Activated CD4-positive, alpha-beta T cell treated with anti-CD3 and anti-CD28 coated beads for 4 hours (primary cell): Measurements from ENCODE around the gene MRGPRG.
"Not testable (repeated sequence)": the region's sequence is repeated elsewhere in the genome, so short reads cannot be mapped to it uniquely, and the experiment has no call there.

Experiments
- DNase-seq, 2 donors: peaks; one replicate each; pipeline ENCODE4 v3.0.0-alpha.2; 2020

Gene MRGPRG, protein sequence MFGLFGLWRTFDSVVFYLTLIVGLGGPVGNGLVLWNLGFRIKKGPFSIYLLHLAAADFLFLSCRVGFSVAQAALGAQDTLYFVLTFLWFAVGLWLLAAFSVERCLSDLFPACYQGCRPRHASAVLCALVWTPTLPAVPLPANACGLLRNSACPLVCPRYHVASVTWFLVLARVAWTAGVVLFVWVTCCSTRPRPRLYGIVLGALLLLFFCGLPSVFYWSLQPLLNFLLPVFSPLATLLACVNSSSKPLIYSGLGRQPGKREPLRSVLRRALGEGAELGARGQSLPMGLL

DNA sequence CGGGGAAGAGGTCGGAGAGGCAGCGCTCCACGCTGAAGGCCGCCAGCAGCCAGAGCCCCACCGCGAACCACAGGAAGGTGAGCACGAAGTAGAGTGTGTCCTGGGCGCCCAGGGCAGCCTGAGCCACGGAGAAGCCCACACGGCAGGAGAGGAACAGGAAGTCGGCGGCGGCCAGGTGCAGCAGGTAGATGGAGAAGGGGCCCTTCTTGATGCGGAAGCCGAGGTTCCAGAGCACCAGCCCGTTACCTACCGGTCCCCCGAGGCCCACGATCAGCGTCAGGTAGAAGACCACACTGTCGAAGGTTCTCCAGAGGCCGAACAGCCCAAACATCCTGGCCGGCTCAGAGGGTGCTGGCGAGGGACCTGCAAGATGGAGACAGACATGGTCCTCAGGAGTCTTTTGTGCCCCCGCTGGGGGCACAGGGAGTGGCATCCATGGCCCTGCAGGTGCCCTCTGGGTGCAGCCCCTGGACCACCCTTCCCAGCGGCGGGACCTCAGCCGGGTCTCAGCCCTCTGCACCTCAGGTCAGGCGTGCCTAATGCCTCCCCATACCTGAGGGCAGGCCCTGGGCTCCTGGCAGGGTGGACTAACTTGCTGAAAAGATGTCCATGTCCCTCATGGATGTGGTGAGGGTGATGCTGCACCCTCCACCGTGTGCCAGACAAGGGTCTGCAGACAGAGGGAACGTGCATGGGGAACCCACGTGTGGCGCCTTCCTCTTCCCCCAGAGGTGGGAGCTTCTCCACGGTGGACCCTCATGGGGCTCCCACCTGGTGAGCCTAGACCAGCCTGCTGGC lies at the start of gene MRGPRG:
Gene MRGPRG (minus strand): TSS at position 331 of the 798 bp plus-strand sequence. CDS start 0 bp downstream, at position 331.
- DNase-seq, result no peak

DNA sequence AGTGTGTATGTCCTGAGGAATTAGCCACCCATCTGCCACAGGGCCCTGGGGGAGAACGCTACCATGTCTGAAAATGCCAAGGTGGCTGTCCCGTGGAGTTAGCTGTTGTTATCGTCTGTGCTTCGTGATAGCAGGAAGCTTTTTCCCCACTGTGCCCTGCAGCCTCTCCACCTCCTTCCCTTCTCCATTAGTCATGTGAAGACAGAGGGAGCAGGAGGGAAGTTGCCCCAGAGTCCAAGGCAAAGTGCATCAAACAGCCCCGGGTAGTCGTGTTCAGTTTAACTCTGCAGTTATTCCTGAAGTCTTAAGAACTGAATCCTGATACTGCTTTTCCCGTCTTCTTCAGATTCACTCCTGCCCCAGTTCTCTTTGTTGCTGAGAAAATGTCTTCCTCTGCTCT lies 43.9 kb upstream of the MRGPRG start:
- DNase-seq, result not testable (repeated sequence)

GRCh38 chr11:3261831-3262230 lies 43.2 kb upstream of the MRGPRG start:
- not testable (repeated sequence) for DNase-seq

- DNase-seq, result not testable (repeated sequence)
These were observed 38.9 kb upstream of the MRGPRG start for GRCh38 chr11:3257509-3257908.

GRCh38 chr11:3255241-3255640 lies 36.6 kb upstream of the MRGPRG start:
- DNase-seq, result not testable (repeated sequence)

- DNase-seq, result not testable (repeated sequence)
These were observed 36.2 kb upstream of the MRGPRG start for GRCh38 chr11:3254773-3255172.

- no peak for DNase-seq
These were observed 26.5 kb upstream of the MRGPRG start for GRCh38 chr11:3245071-3245470.

GRCh38 chr11:3243880-3244279 lies 25.3 kb upstream of the MRGPRG start:
- no peak for DNase-seq

DNA sequence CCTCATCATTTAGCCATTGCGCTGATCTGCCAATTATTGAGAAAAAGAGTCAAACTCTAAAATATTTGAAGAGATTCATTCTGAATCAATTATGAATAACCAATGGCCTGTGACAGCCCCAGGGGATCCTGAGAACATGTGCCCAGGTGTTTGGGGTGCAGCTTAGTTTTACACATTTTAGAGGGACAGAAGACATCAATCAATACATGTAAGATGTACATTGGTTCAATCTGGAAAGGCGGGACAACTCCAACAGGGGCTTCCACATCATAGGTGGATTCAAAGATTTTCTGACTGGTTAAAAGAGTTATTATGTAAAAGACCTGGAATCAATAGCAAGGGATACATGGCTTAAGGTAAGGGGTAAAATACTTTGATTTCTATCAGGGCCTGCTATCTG lies 18.5 kb upstream of the MRGPRG start:
- DNase-seq, result no peak

- DNase-seq, result no peak
These were observed 16.2 kb upstream of the MRGPRG start for GRCh38 chr11:3234846-3235245.

DNA sequence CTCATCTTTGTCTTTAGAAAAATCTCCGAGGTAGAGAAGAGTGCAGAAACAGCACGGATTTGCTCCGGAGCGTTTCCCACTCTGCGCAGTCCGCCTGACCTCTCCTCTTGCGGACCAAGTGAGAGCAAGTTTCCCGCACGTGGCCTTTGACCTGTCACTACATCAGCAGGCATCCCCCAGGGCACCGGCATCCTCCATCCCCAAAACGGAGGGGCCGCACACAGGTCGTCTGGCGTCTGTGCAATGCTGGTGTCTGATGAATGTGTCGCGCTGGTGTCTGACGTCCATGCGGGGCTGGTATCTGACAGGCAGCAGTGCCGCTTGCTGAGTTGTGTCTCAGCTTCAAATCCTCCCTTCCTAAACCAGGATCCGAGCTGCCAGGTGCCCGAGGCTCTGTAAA lies 14.3 kb upstream of the MRGPRG start:
- DNase-seq, result no peak

DNA sequence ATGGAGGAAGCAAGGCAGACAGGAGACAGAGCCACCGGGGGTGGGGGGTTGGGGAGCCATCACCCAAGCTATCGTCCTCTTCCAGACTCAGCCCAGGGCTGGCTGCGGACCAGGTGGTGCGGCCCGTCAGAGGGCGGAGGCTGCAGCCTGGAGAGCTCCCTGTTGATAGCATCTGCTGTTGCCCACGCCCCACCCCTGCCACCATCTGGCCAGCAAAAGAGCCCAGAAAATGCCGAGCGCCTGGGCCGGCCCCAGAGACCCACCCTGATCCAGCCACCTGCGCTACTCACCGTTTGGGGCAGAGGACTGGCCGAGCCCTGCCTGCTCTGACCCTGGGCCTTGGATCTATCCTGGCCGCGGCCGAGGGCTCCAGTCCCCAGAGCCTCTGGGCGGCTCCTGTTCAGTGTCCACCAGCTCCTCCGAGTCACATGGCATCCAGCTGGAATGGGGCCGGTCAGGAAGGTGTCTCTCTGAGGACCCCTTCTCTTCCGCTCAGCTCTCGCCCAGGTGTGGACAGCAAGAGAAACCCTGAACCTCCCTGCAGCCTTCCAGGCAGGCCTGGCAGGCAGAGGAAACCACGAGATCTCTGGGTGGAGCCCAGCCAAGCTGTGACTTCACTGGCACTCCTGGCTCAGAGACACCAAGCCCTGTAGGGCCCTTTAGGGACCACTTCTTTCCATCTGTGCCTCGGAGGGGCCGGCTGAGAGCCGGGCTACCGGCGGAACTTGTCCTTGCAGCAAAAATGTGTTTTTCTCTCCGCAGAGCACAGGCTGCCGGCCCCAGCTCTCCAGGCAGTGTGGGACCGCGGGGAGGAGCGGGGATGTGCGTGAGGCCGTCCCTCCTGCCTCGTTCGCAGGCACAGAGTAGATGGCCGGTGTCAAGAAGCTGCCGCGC lies 13.5 kb upstream of the MRGPRG start, which contains the start of gene MRGPRE:
Gene MRGPRE (minus strand): TSS at position 567 of the 894 bp plus-strand sequence. CDS start 3,618 bp downstream, outside the sequence.
- no peak for DNase-seq

GRCh38 chr11:3231550-3231850 lies 12.9 kb upstream of the MRGPRG start:
- no peak for DNase-seq

GRCh38 chr11:3230636-3231549 lies 12.3 kb upstream of the MRGPRG start:
- no peak for DNase-seq

DNA sequence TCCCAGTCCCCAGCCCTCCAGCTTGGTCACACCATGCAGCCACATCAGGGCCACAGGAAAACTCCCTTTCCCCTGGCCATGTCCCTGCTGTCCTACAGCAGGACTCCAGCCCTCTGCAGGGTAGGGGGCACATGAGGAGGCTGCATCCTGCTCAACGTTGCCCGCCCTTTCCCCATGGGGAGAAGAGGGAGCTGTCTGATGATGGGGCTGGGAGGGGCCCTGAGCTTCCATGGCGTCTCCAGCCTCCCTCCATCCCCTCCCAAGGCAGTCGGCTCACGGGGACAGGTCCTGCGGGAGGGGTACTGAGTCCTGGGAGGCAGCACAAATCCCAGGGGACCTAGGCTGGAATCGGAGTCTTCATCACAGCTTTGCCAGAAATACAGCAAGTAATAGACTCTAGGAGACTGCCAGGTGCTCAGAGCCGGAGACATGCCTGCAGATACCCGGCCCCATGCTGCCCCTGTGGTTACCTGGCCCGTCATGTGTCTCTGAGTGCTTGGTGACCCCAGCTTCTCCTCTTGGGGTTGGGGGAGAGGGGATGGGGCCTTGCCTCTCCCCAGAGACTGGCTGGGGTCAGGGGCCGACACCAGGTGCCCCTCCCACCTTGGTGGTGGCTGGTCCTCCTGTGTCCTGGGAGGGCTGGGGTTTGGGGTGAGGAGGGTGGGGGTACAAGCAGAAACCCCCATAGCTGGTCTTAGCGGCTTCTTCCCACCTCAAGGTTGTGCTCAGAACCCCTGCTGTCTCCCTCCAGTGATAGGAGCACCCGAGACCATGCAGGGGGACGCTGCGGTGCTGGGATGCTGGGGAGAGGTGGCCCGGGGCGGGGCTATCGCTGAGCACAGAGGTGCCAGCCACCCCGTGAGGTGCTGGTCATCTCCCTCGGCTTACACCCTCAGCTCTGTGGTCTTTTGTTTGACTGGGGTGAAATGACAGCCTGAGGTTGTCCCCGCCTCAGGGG lies 11.3 kb upstream of the MRGPRG start:
- DNase-seq, result no peak

- DNase-seq, result no peak
These were observed 9.8 kb upstream of the MRGPRG start for GRCh38 chr11:3228445-3228829.

- no peak for DNase-seq
These were observed 9.2 kb upstream of the MRGPRG start for GRCh38 chr11:3227568-3228444.

DNA sequence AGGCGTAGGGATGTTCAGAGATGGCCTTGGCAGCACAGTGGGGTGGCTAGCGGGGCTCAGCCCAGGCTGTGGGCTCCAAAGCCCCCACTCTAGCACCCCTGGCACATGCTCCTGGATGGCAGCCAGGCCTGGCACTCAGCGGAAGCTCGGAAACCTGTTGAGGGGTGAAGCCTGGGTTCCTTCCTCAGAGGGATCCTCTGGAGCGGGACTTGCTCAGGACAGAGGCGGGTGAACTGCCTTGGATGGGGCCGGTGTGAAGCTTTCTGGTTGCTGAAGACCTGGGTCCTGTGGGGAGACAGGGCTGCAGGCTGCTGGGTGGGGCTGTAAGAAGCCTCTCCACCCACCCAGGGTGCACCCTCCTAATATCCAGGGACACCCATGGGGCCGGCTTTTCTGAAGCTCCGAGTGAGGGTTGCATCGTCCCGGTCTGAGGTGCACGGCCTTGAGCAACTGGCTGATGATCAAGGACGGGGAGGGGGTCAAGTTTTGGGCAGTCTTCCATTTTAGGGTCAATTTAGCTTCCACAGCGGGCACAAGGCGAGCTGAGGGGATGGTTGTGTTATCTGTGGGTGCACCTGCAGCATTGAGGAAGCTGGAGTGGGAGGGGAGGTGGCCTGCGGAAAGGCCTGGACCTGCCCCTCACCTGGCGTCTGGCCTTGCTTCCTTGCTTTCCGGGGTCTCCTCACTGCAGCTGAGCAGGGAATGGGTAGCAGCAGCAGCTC lies 8.4 kb upstream of the MRGPRG start:
- DNase-seq, result no peak
